ENCODE measurements around the gene MICALL2. TPM values are rescaled to one million over a fixed set of nuclear protein-coding genes. Genes with fewer than 3 reads are reported as not detected.

The MICALL2 gene
- polyA plus RNA-seq, 1 of the 3 experiments (the other 2 are of a cell fraction) = 38.8 TPM

DNA sequence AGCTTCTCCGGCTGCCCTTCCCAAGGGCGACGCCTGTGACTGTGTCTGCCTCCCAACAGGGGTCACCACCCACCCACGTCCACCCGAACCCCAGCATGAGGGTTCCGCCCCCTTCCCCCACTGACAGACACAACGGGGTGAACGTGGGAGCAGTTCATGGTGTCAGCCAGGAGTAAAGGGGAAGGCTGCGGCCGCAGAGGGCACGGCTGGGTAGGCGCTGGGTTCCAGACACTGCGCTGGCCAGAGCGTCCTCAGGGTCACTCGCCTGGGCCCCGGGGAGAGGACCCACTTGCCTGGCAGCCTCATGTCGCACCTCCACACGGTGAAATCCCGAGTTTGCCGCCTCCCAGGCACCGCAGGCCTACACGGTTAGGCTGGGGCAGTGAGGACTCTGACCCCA lies 23.8 kb upstream of the MICALL2 start:
- TF ChIP-seq MXI1 (IDR thresholded peaks at IDR 0.05; ENCODE audit: low read depth, low read length) (no peak), YY1 (IDR thresholded peaks at IDR 0.05; ENCODE audit: low read depth) (no peak), FOSL2 (IDR thresholded peaks at IDR 0.05; ENCODE audit: borderline replicate concordance, low read depth) (no peak), MEF2A (IDR thresholded peaks at IDR 0.05; ENCODE audit: borderline replicate concordance, low read depth) (no peak), SIN3A (IDR thresholded peaks at IDR 0.05; ENCODE audit: borderline replicate concordance, low read depth, low read length) (no peak), TAF1 (IDR thresholded peaks at IDR 0.05; ENCODE audit: borderline replicate concordance, low read depth, low read length) (no peak)
- TF ChIP-seq, protein P1, sequence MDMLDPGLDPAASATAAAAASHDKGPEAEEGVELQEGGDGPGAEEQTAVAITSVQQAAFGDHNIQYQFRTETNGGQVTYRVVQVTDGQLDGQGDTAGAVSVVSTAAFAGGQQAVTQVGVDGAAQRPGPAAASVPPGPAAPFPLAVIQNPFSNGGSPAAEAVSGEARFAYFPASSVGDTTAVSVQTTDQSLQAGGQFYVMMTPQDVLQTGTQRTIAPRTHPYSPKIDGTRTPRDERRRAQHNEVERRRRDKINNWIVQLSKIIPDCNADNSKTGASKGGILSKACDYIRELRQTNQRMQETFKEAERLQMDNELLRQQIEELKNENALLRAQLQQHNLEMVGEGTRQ (IDR thresholded peaks at IDR 0.05; ENCODE audit: borderline replicate concordance, low read depth, low read length) = no peak
- TF ChIP-seq, protein P2, sequence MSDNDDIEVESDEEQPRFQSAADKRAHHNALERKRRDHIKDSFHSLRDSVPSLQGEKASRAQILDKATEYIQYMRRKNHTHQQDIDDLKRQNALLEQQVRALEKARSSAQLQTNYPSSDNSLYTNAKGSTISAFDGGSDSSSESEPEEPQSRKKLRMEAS (IDR thresholded peaks at IDR 0.05; ENCODE audit: low read depth) = no peak
- H4K20me1 ChIP-seq (ENCODE audit: insufficient read depth) = no peaks in the 10 kb centered on the region
- H2AFZ ChIP-seq (ENCODE audit: low read depth) = no peak overlapping the region
- ChIA-PET CTCF (interaction anchor here (0.8 to 3.2 kb wide), 2 partner anchors 9 to 10 kb away, joined by 3 to 22 read pairs; no protein-coding TSS in a partner anchor), POLR2A (no interaction called here)
- H3F3A ChIP-seq (replicated peaks; ENCODE audit: insufficient read depth) = no peaks in the 10 kb centered on the region
- no peaks in the 10 kb centered on the region for H3K27me3 ChIP-seq (ENCODE audit: insufficient read depth)
- H3K27ac ChIP-seq (ENCODE audit: low read depth in 2 of 2, low read length in 1 of 2) = no peak overlapping the region
- no peak overlapping the region for H3K4me3 ChIP-seq (ENCODE audit: low read depth in 2 of 2, low read length in 1 of 2)
- no peaks in the 10 kb centered on the region for H3K9me3 ChIP-seq
- no peaks in the 10 kb centered on the region for H3K4me1 ChIP-seq (ENCODE audit: control insufficient read depth in 1 of 2, insufficient read depth in 2 of 2, low read depth in 1 of 2, low read length in 1 of 2)
- peak; percentile 54 for DNase-seq
- H3K9ac ChIP-seq = no peak overlapping the region
- no peak overlapping the region for H3K4me2 ChIP-seq
- WGBS (ENCODE audit: low lambda C conversion rate) = 88% methylated on average over 17 of the region's 22 CpGs
- no peaks in the 10 kb centered on the region for H3K79me2 ChIP-seq (ENCODE audit: insufficient read depth)
- H3K9me2 ChIP-seq = no peaks in the 10 kb centered on the region
- H3K36me3 ChIP-seq (replicated peaks in 1 of 2; ENCODE audit: control insufficient read depth in 1 of 2, insufficient read depth in 2 of 2, low read length in 1 of 2) = peaks cover 44 to 87% of the 10 kb centered on the region in 2 experiments

DNA sequence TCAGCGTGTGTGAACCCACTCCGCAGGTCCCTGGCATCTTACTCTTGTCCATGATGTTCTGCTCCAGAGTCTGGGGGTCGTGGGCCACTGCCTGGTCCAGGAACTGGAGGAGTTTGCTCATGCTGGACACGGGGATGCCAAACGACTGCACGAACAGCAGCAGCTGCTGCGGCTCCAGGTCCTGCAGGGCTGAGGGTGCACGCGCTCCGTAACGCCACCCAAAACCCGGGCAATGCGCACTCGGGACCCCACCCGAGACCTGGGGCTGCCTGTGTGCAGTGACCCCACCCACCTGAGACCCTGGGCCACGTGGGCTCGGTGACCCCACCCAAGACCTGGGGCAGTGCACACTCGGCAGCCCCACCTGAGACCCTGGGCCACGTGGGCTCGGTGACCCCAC lies 22.0 kb upstream of the MICALL2 start:
- no peak overlapping the region for H3K9ac ChIP-seq
- no peak overlapping the region for H3K27ac ChIP-seq (ENCODE audit: low read depth in 2 of 2, low read length in 1 of 2)
- H3K9me2 ChIP-seq = no peaks in the 10 kb centered on the region
- CTCF ChIA-PET = interaction anchor here (1.4 kb wide), 1 partner anchor 11 kb away, joined by 3 read pairs; no protein-coding TSS in a partner anchor
- no peaks in the 10 kb centered on the region for H3K4me1 ChIP-seq (ENCODE audit: control insufficient read depth in 1 of 2, insufficient read depth in 2 of 2, low read depth in 1 of 2, low read length in 1 of 2)
- no peaks in the 10 kb centered on the region for H4K20me1 ChIP-seq (ENCODE audit: insufficient read depth)
- H3K79me2 ChIP-seq (ENCODE audit: insufficient read depth) = no peaks in the 10 kb centered on the region
- WGBS (ENCODE audit: low lambda C conversion rate) = 98% methylated on average over 12 of the region's 20 CpGs
- H2AFZ ChIP-seq (ENCODE audit: low read depth) = no peak overlapping the region
- H3K4me3 ChIP-seq (ENCODE audit: low read depth in 2 of 2, low read length in 1 of 2) = no peak overlapping the region
- no peak for DNase-seq
- H3K4me2 ChIP-seq = no peak overlapping the region
- no peaks in the 10 kb centered on the region for H3F3A ChIP-seq (replicated peaks; ENCODE audit: insufficient read depth)
- POLR2A ChIA-PET = no interaction called here
- no peaks in the 10 kb centered on the region for H3K27me3 ChIP-seq (ENCODE audit: insufficient read depth)
- H3K9me3 ChIP-seq = no peaks in the 10 kb centered on the region
- H3K36me3 ChIP-seq (replicated peaks in 1 of 2; ENCODE audit: control insufficient read depth in 1 of 2, insufficient read depth in 2 of 2, low read length in 1 of 2) = peaks cover 36 to 91% of the 10 kb centered on the region in 2 experiments
- no peak for TF ChIP-seq SIN3A (IDR thresholded peaks at IDR 0.05; ENCODE audit: borderline replicate concordance, low read depth, low read length)
- TF ChIP-seq JUND (IDR thresholded peaks at IDR 0.05) = no peak
- TF ChIP-seq TEAD4 (IDR thresholded peaks at IDR 0.05; ENCODE audit: borderline replicate concordance, insufficient read depth) = no peak
- no peak for TF ChIP-seq FOXM1 (IDR thresholded peaks at IDR 0.05; ENCODE audit: low read depth)

DNA sequence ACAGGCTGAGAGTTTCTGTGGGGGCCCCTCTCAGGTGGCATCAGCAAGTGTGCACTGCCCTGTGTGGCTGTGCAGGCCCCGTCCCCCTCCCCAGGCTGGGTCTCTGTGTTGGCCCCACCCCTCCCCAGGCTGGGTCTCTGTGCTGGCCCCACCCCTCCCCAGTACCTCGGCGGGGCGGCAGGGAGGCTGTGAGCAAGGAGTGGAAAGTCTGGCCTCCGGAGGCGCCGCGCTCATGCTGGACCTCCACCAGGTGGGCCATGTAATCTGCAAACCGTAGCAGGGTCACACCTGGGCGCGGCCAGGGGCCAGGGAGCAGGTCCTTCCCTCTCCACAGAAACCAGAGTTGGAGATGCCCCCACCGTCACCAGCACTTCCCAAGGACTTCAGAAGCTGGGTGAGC lies 21.4 kb upstream of the MICALL2 start:
- Histone ChIP-seq H3K9me2 (no peaks in the 10 kb centered on the region), H3K79me2 (ENCODE audit: insufficient read depth) (no peaks in the 10 kb centered on the region), H3K4me3 (ENCODE audit: low read depth in 2 of 2, low read length in 1 of 2) (no peak overlapping the region), H3K36me3 (replicated peaks in 1 of 2; ENCODE audit: control insufficient read depth in 1 of 2, insufficient read depth in 2 of 2, low read length in 1 of 2) (peaks cover 30 to 95% of the 10 kb centered on the region in 2 experiments), H3K9ac (no peak overlapping the region), H3K4me1 (ENCODE audit: control insufficient read depth in 1 of 2, insufficient read depth in 2 of 2, low read depth in 1 of 2, low read length in 1 of 2) (no peaks in the 10 kb centered on the region), H3K27ac (ENCODE audit: low read depth in 2 of 2, low read length in 1 of 2) (no peak overlapping the region), H3K4me2 (no peak overlapping the region), H2AFZ (ENCODE audit: low read depth) (no peak overlapping the region), H4K20me1 (ENCODE audit: insufficient read depth) (no peaks in the 10 kb centered on the region), H3F3A (replicated peaks; ENCODE audit: insufficient read depth) (no peaks in the 10 kb centered on the region), H3K9me3 (no peaks in the 10 kb centered on the region), H3K27me3 (ENCODE audit: insufficient read depth) (no peaks in the 10 kb centered on the region)
- TF ChIP-seq, protein P3, sequence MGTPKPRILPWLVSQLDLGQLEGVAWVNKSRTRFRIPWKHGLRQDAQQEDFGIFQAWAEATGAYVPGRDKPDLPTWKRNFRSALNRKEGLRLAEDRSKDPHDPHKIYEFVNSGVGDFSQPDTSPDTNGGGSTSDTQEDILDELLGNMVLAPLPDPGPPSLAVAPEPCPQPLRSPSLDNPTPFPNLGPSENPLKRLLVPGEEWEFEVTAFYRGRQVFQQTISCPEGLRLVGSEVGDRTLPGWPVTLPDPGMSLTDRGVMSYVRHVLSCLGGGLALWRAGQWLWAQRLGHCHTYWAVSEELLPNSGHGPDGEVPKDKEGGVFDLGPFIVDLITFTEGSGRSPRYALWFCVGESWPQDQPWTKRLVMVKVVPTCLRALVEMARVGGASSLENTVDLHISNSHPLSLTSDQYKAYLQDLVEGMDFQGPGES (IDR thresholded peaks at IDR 0.05; ENCODE audit: low read depth, low read length) = no peak
- TF ChIP-seq, protein P2 (IDR thresholded peaks at IDR 0.05; ENCODE audit: low read depth) = no peak
- TF ChIP-seq CHD2 (IDR thresholded peaks at IDR 0.05; ENCODE audit: low read length, partially characterized antibody) (no peak), TAF1 (IDR thresholded peaks at IDR 0.05; ENCODE audit: borderline replicate concordance, low read depth, low read length) (no peak), EZH2phosphoT487 (IDR thresholded peaks at IDR 0.05; ENCODE audit: borderline replicate concordance, low read depth) (no peak), ELF1 (IDR thresholded peaks at IDR 0.05) (no peak), MEF2A (IDR thresholded peaks at IDR 0.05; ENCODE audit: borderline replicate concordance, low read depth) (no peak), RCOR1 (IDR thresholded peaks at IDR 0.05; ENCODE audit: low read length) (no peak)
- TF ChIP-seq, protein P4, sequence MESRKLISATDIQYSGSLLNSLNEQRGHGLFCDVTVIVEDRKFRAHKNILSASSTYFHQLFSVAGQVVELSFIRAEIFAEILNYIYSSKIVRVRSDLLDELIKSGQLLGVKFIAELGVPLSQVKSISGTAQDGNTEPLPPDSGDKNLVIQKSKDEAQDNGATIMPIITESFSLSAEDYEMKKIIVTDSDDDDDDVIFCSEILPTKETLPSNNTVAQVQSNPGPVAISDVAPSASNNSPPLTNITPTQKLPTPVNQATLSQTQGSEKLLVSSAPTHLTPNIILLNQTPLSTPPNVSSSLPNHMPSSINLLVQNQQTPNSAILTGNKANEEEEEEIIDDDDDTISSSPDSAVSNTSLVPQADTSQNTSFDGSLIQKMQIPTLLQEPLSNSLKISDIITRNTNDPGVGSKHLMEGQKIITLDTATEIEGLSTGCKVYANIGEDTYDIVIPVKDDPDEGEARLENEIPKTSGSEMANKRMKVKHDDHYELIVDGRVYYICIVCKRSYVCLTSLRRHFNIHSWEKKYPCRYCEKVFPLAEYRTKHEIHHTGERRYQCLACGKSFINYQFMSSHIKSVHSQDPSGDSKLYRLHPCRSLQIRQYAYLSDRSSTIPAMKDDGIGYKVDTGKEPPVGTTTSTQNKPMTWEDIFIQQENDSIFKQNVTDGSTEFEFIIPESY (IDR thresholded peaks at IDR 0.05; ENCODE audit: borderline replicate concordance, low read depth) = no peak
- DNase-seq = no peak
- ChIA-PET CTCF (interaction anchor here (1.1 to 1.4 kb wide), 2 partner anchors 12 to 48 kb away, joined by 3 read pairs; no protein-coding TSS in a partner anchor), POLR2A (interaction anchor here (2.0 kb wide), 1 partner anchor 10 kb away, joined by 5 read pairs; no protein-coding TSS in a partner anchor)
- WGBS (ENCODE audit: low lambda C conversion rate) = 94% methylated on average over 9 of the region's 12 CpGs

Measured in SK-N-SH (cell line).